ENCODE measurements around the gene PTPRN2. TPM values are rescaled to one million over a fixed set of nuclear protein-coding genes. Genes with fewer than 3 reads are reported as not detected.
"Not testable (repeated sequence)": the region's sequence is repeated elsewhere in the genome, so short reads cannot be mapped to it uniquely, and the experiment has no call there.

Gene PTPRN2
- total RNA-seq, 1 experiment from 2014 or later, result not detected

DNA sequence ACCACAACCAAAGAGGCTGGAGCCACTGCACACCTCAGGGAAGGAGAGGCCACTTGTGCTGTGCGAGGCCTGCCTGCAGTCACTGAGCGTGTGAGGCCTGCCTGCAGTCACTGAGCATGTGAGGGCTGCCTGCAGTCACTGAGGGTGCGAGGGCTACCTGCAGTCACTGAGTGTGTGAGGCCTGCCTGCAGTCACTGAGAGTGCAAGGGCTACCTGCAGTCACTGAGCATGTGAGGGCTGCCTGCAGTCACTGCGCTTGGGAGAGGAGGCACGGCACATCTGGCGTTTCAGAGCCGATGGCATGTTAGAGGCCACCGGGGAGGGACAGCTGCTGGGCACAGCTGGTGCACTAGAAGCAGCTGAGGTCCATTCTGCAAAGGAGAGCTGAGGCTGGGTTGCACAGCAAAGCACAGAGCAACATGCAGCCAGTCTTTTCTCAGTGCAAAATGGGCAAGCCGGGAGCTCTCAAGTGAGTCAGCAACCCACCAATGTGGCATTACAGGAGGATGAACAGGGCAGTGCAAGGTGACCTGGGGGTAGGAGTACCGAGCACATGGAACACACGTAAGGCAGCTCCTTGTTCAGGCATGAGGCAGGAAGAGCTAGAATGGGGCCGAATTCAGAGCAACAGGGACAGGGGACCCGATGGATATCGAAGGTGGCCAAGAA, 540.1 kb downstream of the PTPRN2 start:
- H3K9me3 ChIP-seq (ENCODE audit: insufficient read depth, low read depth), result no peaks in the 10 kb centered on the region
- no TSS peak for BruUV-seq (replicated peaks)
- POLR2A ChIA-PET (ENCODE audit: unreplicated experiment), result no interaction called here

GRCh38 chr7:158046246-158046645, 541.4 kb downstream of the PTPRN2 start:
- POLR2A ChIA-PET (ENCODE audit: unreplicated experiment); H4K20me1 ChIP-seq (ENCODE audit: insufficient read depth); H3K4me1 ChIP-seq (replicated peaks; ENCODE audit: insufficient read depth); H3K36me3 ChIP-seq (ENCODE audit: low read depth); H3F3A ChIP-seq (ENCODE audit: insufficient read depth, low read depth); H3K9me3 ChIP-seq (ENCODE audit: insufficient read depth, low read depth); H3K27ac ChIP-seq; H2AFZ ChIP-seq; H3K4me2 ChIP-seq; H3K9me2 ChIP-seq (ENCODE audit: insufficient read depth); DNase-seq; H3K79me2 ChIP-seq (ENCODE audit: low read depth); CTCF ChIA-PET; BruUV-seq (replicated peaks); H3K4me3 ChIP-seq; intact Hi-C loops (cut with micrococcal nuclease; ENCODE audit: unreplicated experiment): not testable (repeated sequence)
- peaks cover 96% of the 10 kb centered on the region for H3K27me3 ChIP-seq (ENCODE audit: insufficient read depth, low read depth)

More for the DNA sequence above, 540.1 kb downstream of the PTPRN2 start:
- Histone ChIP-seq H3K4me1 (replicated peaks; ENCODE audit: insufficient read depth) (no peaks in the 10 kb centered on the region), H3K4me2 (no peak overlapping the region), H3K36me3 (ENCODE audit: low read depth) (no peaks in the 10 kb centered on the region), H3F3A (ENCODE audit: insufficient read depth, low read depth) (no peaks in the 10 kb centered on the region), H3K27me3 (ENCODE audit: insufficient read depth, low read depth) (peaks cover 96% of the 10 kb centered on the region), H3K79me2 (ENCODE audit: low read depth) (no peaks in the 10 kb centered on the region), H3K9me2 (ENCODE audit: insufficient read depth) (no peaks in the 10 kb centered on the region), H3K4me3 (no peak overlapping the region), H3K27ac (no peak overlapping the region), H2AFZ (no peak overlapping the region), H4K20me1 (ENCODE audit: insufficient read depth) (no peaks in the 10 kb centered on the region)
- no peak for TF ChIP-seq EZH2 (IDR thresholded peaks at IDR 0.05; ENCODE audit: low read depth)
- TF ChIP-seq, protein P1, sequence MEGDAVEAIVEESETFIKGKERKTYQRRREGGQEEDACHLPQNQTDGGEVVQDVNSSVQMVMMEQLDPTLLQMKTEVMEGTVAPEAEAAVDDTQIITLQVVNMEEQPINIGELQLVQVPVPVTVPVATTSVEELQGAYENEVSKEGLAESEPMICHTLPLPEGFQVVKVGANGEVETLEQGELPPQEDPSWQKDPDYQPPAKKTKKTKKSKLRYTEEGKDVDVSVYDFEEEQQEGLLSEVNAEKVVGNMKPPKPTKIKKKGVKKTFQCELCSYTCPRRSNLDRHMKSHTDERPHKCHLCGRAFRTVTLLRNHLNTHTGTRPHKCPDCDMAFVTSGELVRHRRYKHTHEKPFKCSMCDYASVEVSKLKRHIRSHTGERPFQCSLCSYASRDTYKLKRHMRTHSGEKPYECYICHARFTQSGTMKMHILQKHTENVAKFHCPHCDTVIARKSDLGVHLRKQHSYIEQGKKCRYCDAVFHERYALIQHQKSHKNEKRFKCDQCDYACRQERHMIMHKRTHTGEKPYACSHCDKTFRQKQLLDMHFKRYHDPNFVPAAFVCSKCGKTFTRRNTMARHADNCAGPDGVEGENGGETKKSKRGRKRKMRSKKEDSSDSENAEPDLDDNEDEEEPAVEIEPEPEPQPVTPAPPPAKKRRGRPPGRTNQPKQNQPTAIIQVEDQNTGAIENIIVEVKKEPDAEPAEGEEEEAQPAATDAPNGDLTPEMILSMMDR (conservative IDR thresholded peaks at IDR 0.05), result no peak
- intact Hi-C loops (cut with micrococcal nuclease; ENCODE audit: unreplicated experiment), result no loop called here
- CTCF ChIA-PET, result no interaction called here
- DNase-seq, result no peak

- Histone ChIP-seq H3K4me3 (no peak overlapping the region), H2AFZ (no peak overlapping the region), H3K36me3 (ENCODE audit: low read depth) (no peaks in the 10 kb centered on the region), H3K27me3 (ENCODE audit: insufficient read depth, low read depth) (peaks cover 91% of the 10 kb centered on the region), H3K4me1 (replicated peaks; ENCODE audit: insufficient read depth) (no peaks in the 10 kb centered on the region), H3K79me2 (ENCODE audit: low read depth) (no peaks in the 10 kb centered on the region), H3K4me2 (no peak overlapping the region), H3K9me2 (ENCODE audit: insufficient read depth) (no peaks in the 10 kb centered on the region), H3K27ac (no peak overlapping the region), H3F3A (ENCODE audit: insufficient read depth, low read depth) (no peaks in the 10 kb centered on the region), H3K9me3 (ENCODE audit: insufficient read depth, low read depth) (no peaks in the 10 kb centered on the region), H4K20me1 (ENCODE audit: insufficient read depth) (no peaks in the 10 kb centered on the region)
- intact Hi-C loops (cut with micrococcal nuclease; ENCODE audit: unreplicated experiment), result no loop called here
- ChIA-PET POLR2A (ENCODE audit: unreplicated experiment) (no interaction called here), CTCF (no interaction called here)
- no TSS peak for BruUV-seq (replicated peaks)
- TF ChIP-seq, protein P1 (conservative IDR thresholded peaks at IDR 0.05), result no peak
- no peak for TF ChIP-seq EZH2 (IDR thresholded peaks at IDR 0.05; ENCODE audit: low read depth)
- no peak for DNase-seq
These were observed 543.2 kb downstream of the PTPRN2 start for GRCh38 chr7:158044482-158044823.

Measured in PC-9 (cell line).